Peyer's patch (tissue), 4 donors: ENCODE measurements around the gene STXBP3.

ENCODE experiments used
- CTCF ChIP-seq, 6 experiments: fragments of 450-650 bp in 4 of 6; fragments of 200-600 bp in 2 of 6; sonication (generic) in 1 of 6; IDR thresholded peaks; one replicate each; pipeline ENCODE4 v1.5.1; 2017 to 2019; ENCODE audit warnings: antibody characterized with exemption in 6 of 6, mild to moderate bottlenecking in 3 of 6, moderate library complexity in 1 of 6
- POLR2A ChIP-seq, 2 donors: fragments of 450-650 bp; IDR thresholded peaks; one replicate each; pipeline ENCODE4 v1.5.1; 2017; ENCODE audit warnings: antibody characterized with exemption in 2 of 2, mild to moderate bottlenecking in 2 of 2, moderate library complexity in 2 of 2

- TF ChIP-seq CTCF (IDR thresholded peaks at IDR 0.05) (no peak), POLR2A (IDR thresholded peaks at IDR 0.05) (peak; percentile 46 to 73)
These were observed 837 bp downstream of the STXBP3 start for GRCh38 chr1:108747171-108747850.
